SU-DHL-6 (cell line): ENCODE results near the gene SLC39A9.

Source experiments
- CTCF ChIP-seq: fragments of 200-600 bp; sonication (generic); IDR thresholded peaks from one replicate; pipeline ENCODE4 v1.5.1; 2017; ENCODE audit warnings: antibody characterized with exemption, mild to moderate bottlenecking, low read length, moderate library complexity; ENCODE audit not compliant: insufficient read depth, poor library complexity, severe bottlenecking
- EZH2phosphoT487 ChIP-seq: fragments of 200-600 bp; sonication (generic), shearing (Covaris generic); conservative IDR thresholded peaks from 2 replicates; pipeline ENCODE4 v1.6.1; 2018; ENCODE audit warnings: mild to moderate bottlenecking, antibody characterized with exemption, low read length, moderate library complexity, mixed read lengths

GRCh38 chr14:69485701-69486100 lies 87.2 kb downstream of the SLC39A9 start:
- TF ChIP-seq CTCF (no peak), EZH2phosphoT487 (no peak)
